OCI-LY1 (cell line): ENCODE results near the gene HOXA10.

Source experiments
- H2AFZ ChIP-seq: fragments of 200-600 bp; sonication (generic), shearing (Covaris generic); 2 replicates; pipeline ENCODE4 v1.6.0; 2014; ENCODE audit warnings: antibody characterized with exemption, mild to moderate bottlenecking, low read length
- H3F3A ChIP-seq: fragments of 200-600 bp; sonication (generic), shearing (Covaris generic); 2 replicates; pipeline ENCODE4 v1.6.0; 2014; ENCODE audit warnings: mild to moderate bottlenecking, antibody characterized with exemption, low read length, moderate library complexity; ENCODE audit not compliant: insufficient read depth
- H3K27ac ChIP-seq: fragments of 200-600 bp; sonication (generic); 2 replicates; pipeline ENCODE4 v1.5.1; 2014; ENCODE audit warnings: low read length, mixed run types, mild to moderate bottlenecking, low read depth; ENCODE audit not compliant: poor library complexity, severe bottlenecking
- H3K27me3 ChIP-seq: fragments of 200-600 bp; sonication (generic); 2 replicates; pipeline ENCODE4 v1.6.0; 2014; ENCODE audit warnings: antibody characterized with exemption, mild to moderate bottlenecking, low read length, moderate library complexity; ENCODE audit not compliant: insufficient read depth
- H3K36me3 ChIP-seq: fragments of 200-600 bp; sonication (generic); 2 replicates; pipeline ENCODE4 v1.6.1; 2014; ENCODE audit warnings: mild to moderate bottlenecking, antibody characterized with exemption, low read length, moderate library complexity, mixed read lengths; ENCODE audit not compliant: insufficient read depth
- H3K4me1 ChIP-seq: fragments of 200-600 bp; sonication (generic); 2 replicates; pipeline ENCODE4 v1.5.1; 2014; ENCODE audit warnings: mild to moderate bottlenecking, low read length, moderate library complexity; ENCODE audit not compliant: insufficient read depth, severe bottlenecking
- H3K4me2 ChIP-seq: fragments of 200-600 bp; sonication (generic), shearing (Covaris generic); 2 replicates; pipeline ENCODE4 v1.6.1; 2014; ENCODE audit warnings: low read length
- H3K4me3 ChIP-seq: fragments of 200-600 bp; sonication (generic); 2 replicates; pipeline ENCODE4 v1.5.1; 2014; ENCODE audit warnings: low read length, low read depth, mild to moderate bottlenecking, mixed read lengths; ENCODE audit not compliant: poor library complexity, severe bottlenecking
- H3K79me2 ChIP-seq: fragments of 200-600 bp; shearing (Covaris generic); 2 replicates; pipeline ENCODE4 v1.6.1; 2016; ENCODE audit warnings: mixed run types, low read length, mixed read lengths; ENCODE audit not compliant: insufficient read depth
- H3K9ac ChIP-seq: fragments of 200-600 bp; sonication (generic), shearing (Covaris generic); 2 replicates; pipeline ENCODE4 v1.6.1; 2014; ENCODE audit warnings: mild to moderate bottlenecking, low read length, mixed read lengths
- H3K9me2 ChIP-seq: fragments of 200-600 bp; sonication (generic), shearing (Covaris generic); 2 replicates; pipeline ENCODE4 v1.6.1; 2014; ENCODE audit warnings: low read depth, mild to moderate bottlenecking, low read length, mixed read lengths
- H3K9me3 ChIP-seq: fragments of 200-600 bp; shearing (Covaris generic); 2 replicates; pipeline ENCODE4 v1.6.1; 2014; ENCODE audit warnings: low read length, mixed read lengths
- H4K20me1 ChIP-seq: fragments of 200-600 bp; sonication (generic), shearing (Covaris generic); 2 replicates; pipeline ENCODE4 v1.6.0; 2016; ENCODE audit warnings: mild to moderate bottlenecking, low read length; ENCODE audit not compliant: insufficient read depth
- CTCF ChIP-seq: fragments of 200-600 bp; sonication (generic), shearing (Covaris generic); IDR thresholded peaks from 2 replicates; pipeline ENCODE4 v1.5.1; 2017; ENCODE audit warnings: mild to moderate bottlenecking, antibody characterized with exemption, low read length, moderate library complexity, mixed read lengths
- EZH2 ChIP-seq: fragments of 200-600 bp; sonication (generic), shearing (Covaris generic); IDR thresholded peaks from 2 replicates; pipeline ENCODE4 v1.8.0; 2017; ENCODE audit warnings: borderline replicate concordance, mixed run types, mild to moderate bottlenecking, antibody characterized with exemption, low read length, moderate library complexity, mixed read lengths

Gene HOXA10

GRCh38 chr7:27163288-27164044 is 10.7 kb downstream of the HOXA10 start:
- Histone ChIP-seq H4K20me1 (no peaks in the 10 kb centered on the region), H3K9ac (no peak overlapping the region)

GRCh38 chr7:27162561-27163287 is 11.4 kb downstream of the HOXA10 start:
- Histone ChIP-seq H3K36me3 (no peaks in the 10 kb centered on the region), H3K4me2 (no peak overlapping the region), H3K4me3 (no peak overlapping the region), H3K4me1 (peaks cover 13% of the 10 kb centered on the region), H3K9me2 (no peaks in the 10 kb centered on the region), H3F3A (0 out of 2 replicates have a peak, but pooled peaks cover 8% of the 10 kb centered on the region), H3K79me2 (no peaks in the 10 kb centered on the region), H3K9ac (no peak overlapping the region), H4K20me1 (no peaks in the 10 kb centered on the region), H3K27me3 (peaks cover 4% of the 10 kb centered on the region; the same call in 1 of the 2 replicates), H2AFZ (no peak overlapping the region), H3K27ac (no peak overlapping the region), H3K9me3 (no peaks in the 10 kb centered on the region)
- no peak for TF ChIP-seq EZH2
- TF ChIP-seq CTCF = no peak

More at GRCh38 chr7:27163288-27164044, 10.7 kb downstream of the HOXA10 start:
- peaks cover 13% of the 10 kb centered on the region for H3K4me1 ChIP-seq
- no peaks in the 10 kb centered on the region for H3K9me3 ChIP-seq
- no peak overlapping the region for H3K4me2 ChIP-seq
- no peaks in the 10 kb centered on the region for H3K36me3 ChIP-seq
- no peak overlapping the region for H2AFZ ChIP-seq
- H3K27ac ChIP-seq = no peak overlapping the region
- H3K4me3 ChIP-seq = no peak overlapping the region
- H3F3A ChIP-seq = 0 out of 2 replicates have a peak, but pooled peaks cover 8% of the 10 kb centered on the region
- H3K9me2 ChIP-seq = no peaks in the 10 kb centered on the region
- no peaks in the 10 kb centered on the region for H3K79me2 ChIP-seq
- peaks cover 4% of the 10 kb centered on the region; the same call in 1 of the 2 replicates for H3K27me3 ChIP-seq
- TF ChIP-seq CTCF = no peak
- no peak for TF ChIP-seq EZH2

GRCh38 chr7:27161721-27162560 is 12.2 kb downstream of the HOXA10 start:
- H3K27me3 ChIP-seq = peaks cover under 1% of the 10 kb centered on the region; the same call in 1 of the 2 replicates
- H2AFZ ChIP-seq = no peak overlapping the region
- H3K9ac ChIP-seq = no peak overlapping the region

More at GRCh38 chr7:27161721-27162560, 12.2 kb downstream of the HOXA10 start:
- Histone ChIP-seq H3K27ac (no peak overlapping the region), H3K4me2 (peak overlapping the region; percentile 88; the same call in 1 of the 2 replicates), H3K4me3 (no peak overlapping the region), H3K36me3 (no peaks in the 10 kb centered on the region), H3K9me3 (no peaks in the 10 kb centered on the region), H3K79me2 (no peaks in the 10 kb centered on the region), H3K4me1 (peaks cover 13% of the 10 kb centered on the region), H3F3A (0 out of 2 replicates have a peak, but pooled peaks cover 8% of the 10 kb centered on the region), H3K9me2 (no peaks in the 10 kb centered on the region), H4K20me1 (no peaks in the 10 kb centered on the region)
- TF ChIP-seq CTCF (no peak), EZH2 (no peak)
